Trophoblast cell (in vitro differentiated cells and primary cell): ENCODE measurements around the gene TGFB3.

ENCODE experiments used
- DNase-seq, 2 donors: peaks; one replicate each; pipeline ENCODE4 v3.0.0-alpha.2; 2016
- H2AFZ ChIP-seq: 2 replicates; pipeline ENCODE4 v1.6.1; 2013; ENCODE audit warnings: low read length, moderate library complexity, mild to moderate bottlenecking; ENCODE audit not compliant: insufficient read depth, poor library complexity
- H2AK5ac ChIP-seq: 2 replicates; pipeline ENCODE4 v1.6.1; 2013; ENCODE audit warnings: mild to moderate bottlenecking, low read length
- H2BK120ac ChIP-seq: 2 replicates; pipeline ENCODE4 v1.6.1; 2013; ENCODE audit warnings: low read length, mild to moderate bottlenecking, moderate library complexity; ENCODE audit not compliant: insufficient read depth, poor library complexity
- H2BK12ac ChIP-seq: 2 replicates; pipeline ENCODE4 v1.6.1; 2013; ENCODE audit warnings: mild to moderate bottlenecking, low read length, moderate library complexity
- H2BK5ac ChIP-seq: 2 replicates; pipeline ENCODE4 v1.6.1; 2013; ENCODE audit warnings: low read length, low read depth, moderate library complexity, mild to moderate bottlenecking; ENCODE audit not compliant: poor library complexity
- H3K14ac ChIP-seq: 2 replicates; pipeline ENCODE4 v1.6.1; 2013; ENCODE audit warnings: mild to moderate bottlenecking, low read length
- H3K18ac ChIP-seq: 2 replicates; pipeline ENCODE4 v1.6.1; 2013; ENCODE audit warnings: mild to moderate bottlenecking, low read length
- H3K23ac ChIP-seq: 2 replicates; pipeline ENCODE4 v1.6.1; 2013; ENCODE audit warnings: low read length
- H3K27ac ChIP-seq: 2 replicates; pipeline ENCODE4 v1.5.1; 2013; ENCODE audit warnings: low read depth, mild to moderate bottlenecking, inconsistent platforms, low read length, moderate library complexity
- H3K27me3 ChIP-seq: 2 replicates; pipeline ENCODE4 v1.6.1; 2013; ENCODE audit warnings: inconsistent platforms, mild to moderate bottlenecking, low read length, moderate library complexity; ENCODE audit not compliant: insufficient read depth
- H3K36me3 ChIP-seq, 2 experiments: 1 replicate in 1 of 2; 2 replicates in 1 of 2; pipeline ENCODE4 v1.6.1; 2013; ENCODE audit warnings: low read length in 2 of 2, mild to moderate bottlenecking in 2 of 2, moderate library complexity in 1 of 2; ENCODE audit not compliant: insufficient read depth in 2 of 2, control insufficient read depth in 1 of 2
- H3K4ac ChIP-seq: 2 replicates; pipeline ENCODE4 v1.6.1; 2013; ENCODE audit warnings: low read depth, mild to moderate bottlenecking, low read length, moderate library complexity
- H3K4me1 ChIP-seq, 2 experiments: 1 replicate in 1 of 2; 2 replicates in 1 of 2; pipeline ENCODE4 v1.6.1; 2013; ENCODE audit warnings: low read length in 2 of 2, mild to moderate bottlenecking in 2 of 2, moderate library complexity in 1 of 2; ENCODE audit not compliant: insufficient read depth in 2 of 2, control insufficient read depth in 1 of 2
- H3K4me2 ChIP-seq: 2 replicates; pipeline ENCODE4 v1.6.1; 2013; ENCODE audit warnings: inconsistent platforms, mild to moderate bottlenecking, low read length, moderate library complexity
- H3K4me3 ChIP-seq: 2 replicates; pipeline ENCODE4 v1.5.1; 2013; ENCODE audit warnings: mild to moderate bottlenecking, low read depth, low read length, inconsistent platforms
- H3K79me1 ChIP-seq: one replicate; pipeline ENCODE4 v1.6.1; 2013; ENCODE audit warnings: low read length
- H3K79me2 ChIP-seq: 2 replicates; pipeline ENCODE4 v1.6.1; 2013; ENCODE audit warnings: low read length, mild to moderate bottlenecking; ENCODE audit not compliant: control insufficient read depth, insufficient read depth, poor library complexity
- H3K9ac ChIP-seq: 2 replicates; pipeline ENCODE4 v1.6.1; 2013; ENCODE audit warnings: mild to moderate bottlenecking, low read length
- H3K9me3 ChIP-seq: 2 replicates; pipeline ENCODE4 v1.6.1; 2013; ENCODE audit warnings: low read depth, mild to moderate bottlenecking, control low read depth, inconsistent platforms, low read length; ENCODE audit not compliant: insufficient read depth
- H4K12ac ChIP-seq: 2 replicates; pipeline ENCODE4 v1.6.1; 2013; ENCODE audit warnings: low read depth, mild to moderate bottlenecking, low read length, moderate library complexity
- H4K8ac ChIP-seq: 2 replicates; pipeline ENCODE4 v1.6.1; 2013; ENCODE audit warnings: low read depth, mild to moderate bottlenecking, low read length, moderate library complexity
- H4K91ac ChIP-seq: one replicate; pipeline ENCODE4 v1.6.1; 2013; ENCODE audit warnings: low read depth, mild to moderate bottlenecking, low read length, moderate library complexity
- WGBS: extraction: QIAGEN DNeasy Blood & Tissue Kit; methylation state at CpG from one replicate; pipeline ENCODE4 v1.1.7; 2013; ENCODE audit warnings: missing lambda C conversion rate; ENCODE audit not compliant: insufficient read length, insufficient coverage; ENCODE audit errors: extremely low coverage; 5-methylcytosine and 5-hydroxymethylcytosine counted together

TGFB3 gene

DNA sequence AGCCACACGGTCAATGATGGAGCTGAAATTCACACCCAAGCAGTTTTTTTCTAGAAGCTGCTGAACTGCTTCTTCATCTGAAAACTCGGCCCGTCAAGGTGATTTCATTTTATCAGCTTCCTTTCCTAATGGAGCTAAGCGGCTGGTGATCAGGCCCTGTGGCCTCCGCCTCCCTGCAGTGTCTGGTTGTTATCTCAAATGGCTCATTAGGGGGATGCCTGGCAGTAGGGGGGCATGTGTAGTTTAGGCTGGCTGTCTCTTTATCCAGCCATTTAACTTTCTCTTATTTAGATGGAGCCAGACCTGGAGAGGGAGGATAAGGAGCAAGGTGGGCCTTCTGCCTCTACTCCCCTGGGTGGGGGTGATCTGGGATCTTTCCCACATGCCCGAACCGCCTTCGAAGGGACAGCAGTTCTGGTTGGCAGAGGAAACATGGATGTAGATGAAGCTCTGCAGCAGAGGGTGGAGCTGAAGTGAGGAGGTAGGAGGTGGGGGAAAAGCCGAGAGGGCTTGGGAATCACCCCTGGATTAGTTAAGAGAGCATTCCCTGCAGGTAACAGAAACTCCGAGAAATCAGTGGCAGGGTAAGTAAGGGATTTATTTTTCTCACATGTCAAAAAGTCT lies 64.4 kb downstream of the TGFB3 start:
- WGBS: no CpG with 5 or more reads among the region's 10 CpGs
- no peak overlapping the region for H2BK120ac ChIP-seq
- no peak for DNase-seq

DNA sequence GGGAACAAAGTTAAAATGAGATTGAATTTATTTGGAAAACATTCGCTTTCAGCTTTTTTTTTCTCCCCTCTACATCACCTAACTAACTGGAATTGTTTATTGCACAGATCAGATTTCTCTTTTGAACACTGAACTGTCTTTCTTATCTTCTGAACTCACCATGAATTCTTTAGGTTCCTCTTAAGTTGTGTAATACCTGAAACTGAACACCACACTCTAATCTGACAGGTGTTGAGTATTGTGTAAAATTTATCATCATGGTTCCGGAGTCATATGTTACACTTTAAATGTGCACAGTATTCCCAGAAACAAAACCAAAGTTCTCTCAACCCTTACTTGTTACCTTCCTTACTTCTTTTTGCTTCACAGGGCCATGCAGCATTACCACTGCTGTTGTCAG lies 66.8 kb downstream of the TGFB3 start:
- Histone ChIP-seq H3K23ac (no peak overlapping the region), H3K18ac (no peak overlapping the region), H3K4me1 (peaks cover 2 to 5% of the 10 kb centered on the region in 2 experiments), H3K4me2 (no peak overlapping the region), H3K9me3 (no peaks in the 10 kb centered on the region), H2BK120ac (no peak overlapping the region), H3K27ac (no peak overlapping the region), H3K9ac (no peak overlapping the region), H4K8ac (no peak overlapping the region), H3K36me3 (no peaks in the 10 kb centered on the region), H2AK5ac (no peak overlapping the region), H3K79me1 (no peaks in the 10 kb centered on the region), H3K27me3 (no peaks in the 10 kb centered on the region), H3K14ac (no peak overlapping the region), H3K4ac (no peak overlapping the region), H2BK5ac (no peak overlapping the region), H4K91ac (no peak overlapping the region), H3K79me2 (no peaks in the 10 kb centered on the region), H2BK12ac (no peak overlapping the region), H2AFZ (no peak overlapping the region), H4K12ac (no peak overlapping the region), H3K4me3 (no peak overlapping the region)
- no CpG with 5 or more reads among the region's 2 CpGs for WGBS
- peak in 1 of 2 donors; percentile 82 for DNase-seq

More for the DNA sequence above, 64.4 kb downstream of the TGFB3 start:
- Histone ChIP-seq H3K27ac (no peak overlapping the region), H3K4ac (no peak overlapping the region), H3K27me3 (no peaks in the 10 kb centered on the region), H4K8ac (no peak overlapping the region), H2AK5ac (no peak overlapping the region), H3K79me1 (no peaks in the 10 kb centered on the region), H3K9ac (no peak overlapping the region), H2BK12ac (no peak overlapping the region), H3K4me3 (no peak overlapping the region), H3K14ac (no peak overlapping the region), H3K4me2 (no peak overlapping the region), H3K79me2 (no peaks in the 10 kb centered on the region), H3K9me3 (no peaks in the 10 kb centered on the region), H4K12ac (no peak overlapping the region), H2BK5ac (no peak overlapping the region), H2AFZ (no peak overlapping the region), H3K18ac (no peak overlapping the region), H4K91ac (no peak overlapping the region), H3K23ac (no peak overlapping the region), H3K36me3 (no peaks in the 10 kb centered on the region), H3K4me1 (no peaks in the 10 kb centered on the region)

DNA sequence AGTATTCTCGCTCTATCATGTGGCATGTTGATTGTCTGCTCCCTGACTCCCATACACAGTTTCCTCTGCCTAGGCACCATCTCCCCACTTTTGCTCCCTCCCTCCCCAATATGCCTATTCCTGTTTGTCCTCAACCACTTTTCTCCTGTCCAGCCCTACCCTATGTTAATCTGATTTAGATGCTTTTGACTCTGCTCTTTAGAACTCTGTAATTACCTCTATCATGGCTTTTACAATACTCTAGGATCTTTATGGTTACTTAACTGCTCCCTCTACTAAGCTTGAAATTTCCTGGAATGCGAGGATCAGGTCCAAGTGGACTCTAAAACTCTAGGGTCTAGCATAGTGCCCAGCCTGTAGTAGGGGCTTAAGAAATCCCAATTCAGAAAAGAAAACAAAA lies 68.6 kb downstream of the TGFB3 start:
- no peak overlapping the region for H3K9ac ChIP-seq
- no peak overlapping the region for H3K4me2 ChIP-seq
- H3K23ac ChIP-seq: no peak overlapping the region
- no CpG with 5 or more reads among the region's 2 CpGs for WGBS
- no peak overlapping the region for H2BK120ac ChIP-seq
- no peak overlapping the region for H3K14ac ChIP-seq
- no peak overlapping the region for H3K4ac ChIP-seq
- DNase-seq: no peak
- H3K79me1 ChIP-seq: no peaks in the 10 kb centered on the region
- no peak overlapping the region for H2AFZ ChIP-seq
- no peak overlapping the region for H2AK5ac ChIP-seq
- H2BK5ac ChIP-seq: no peak overlapping the region
- H3K4me1 ChIP-seq: peaks cover 2 to 5% of the 10 kb centered on the region in 2 experiments
- no peak overlapping the region for H3K27ac ChIP-seq
- H3K79me2 ChIP-seq: no peaks in the 10 kb centered on the region
- H3K18ac ChIP-seq: no peak overlapping the region
- H4K8ac ChIP-seq: no peak overlapping the region
- no peak overlapping the region for H4K91ac ChIP-seq
- no peak overlapping the region for H4K12ac ChIP-seq
- no peak overlapping the region for H2BK12ac ChIP-seq
- H3K4me3 ChIP-seq: no peak overlapping the region
- H3K27me3 ChIP-seq: no peaks in the 10 kb centered on the region
- H3K36me3 ChIP-seq: peaks cover 0 to under 1% of the 10 kb centered on the region in 2 experiments
- no peaks in the 10 kb centered on the region for H3K9me3 ChIP-seq

DNA sequence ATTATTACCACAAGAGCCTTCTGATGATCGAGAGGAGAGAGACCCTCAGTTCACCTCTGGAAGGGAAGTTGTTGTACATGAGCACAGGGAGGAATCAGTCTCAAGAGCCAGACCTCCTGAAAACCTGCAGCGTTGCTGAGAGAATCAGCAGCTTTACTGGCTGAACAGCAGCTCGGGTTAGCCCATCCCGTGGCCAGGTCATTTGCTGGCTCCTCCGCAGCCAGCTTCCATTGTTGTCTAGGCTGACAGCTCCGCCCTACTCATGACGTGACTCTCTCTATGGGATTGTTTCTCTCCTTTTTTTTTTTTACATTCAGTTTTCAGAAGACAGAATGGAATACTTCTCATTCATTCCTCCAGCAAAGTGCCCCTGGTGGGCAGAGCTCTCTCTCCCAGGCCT lies 69.9 kb downstream of the TGFB3 start:
- no peak overlapping the region for H3K14ac ChIP-seq
- no peak overlapping the region for H3K4ac ChIP-seq
- no peak overlapping the region for H2BK12ac ChIP-seq
- no peak overlapping the region for H2AK5ac ChIP-seq
- H3K27ac ChIP-seq: no peak overlapping the region
- no peaks in the 10 kb centered on the region for H3K9me3 ChIP-seq
- H3K4me1 ChIP-seq: peaks cover 2 to 5% of the 10 kb centered on the region in 2 experiments
- no peak overlapping the region for H2BK120ac ChIP-seq
- no peak for DNase-seq
- H3K4me2 ChIP-seq: no peak overlapping the region
- H3K36me3 ChIP-seq: peaks cover 0 to 4% of the 10 kb centered on the region in 2 experiments
- H4K8ac ChIP-seq: no peak overlapping the region
- no peaks in the 10 kb centered on the region for H3K79me2 ChIP-seq
- no peak overlapping the region for H4K12ac ChIP-seq
- H3K79me1 ChIP-seq: no peaks in the 10 kb centered on the region
- H3K4me3 ChIP-seq: no peak overlapping the region
- no peak overlapping the region for H3K23ac ChIP-seq
- H3K9ac ChIP-seq: peak overlapping the region; percentile 57
- WGBS: no CpG with 5 or more reads among the region's 7 CpGs
- H2AFZ ChIP-seq: no peak overlapping the region
- no peaks in the 10 kb centered on the region for H3K27me3 ChIP-seq
- H4K91ac ChIP-seq: no peak overlapping the region
- H2BK5ac ChIP-seq: no peak overlapping the region
- no peak overlapping the region for H3K18ac ChIP-seq
